HepG2 (cell line): Measurements from ENCODE around the gene SRRM4.

Experiments
- FLYWCH1 ChIP-seq: sonication (generic); formaldehyde crosslinking; IDR thresholded peaks from 2 replicates; pipeline ENCODE4 v1.8.1; 2023; ENCODE audit warnings: mild to moderate bottlenecking, missing genetic modification reagents
- ZNF331 ChIP-seq: sonication (generic); formaldehyde crosslinking; IDR thresholded peaks from 2 replicates; pipeline ENCODE4 v1.4.0; 2020; ENCODE audit warnings: missing genetic modification reagents
- TF ChIP-seq, protein P1 (sequence below), 2 experiments: sonication (generic) in 1 of 2; formaldehyde crosslinking in 1 of 2; IDR thresholded peaks; 2 replicates each; pipeline versions ENCODE4 v1.5.1 to v1.6.1; 2011 to 2020; ENCODE audit warnings: borderline replicate concordance in 1 of 2, low read depth in 1 of 2, low read length in 1 of 2, mild to moderate bottlenecking in 1 of 2, missing genetic modification reagents in 1 of 2, moderate library complexity in 1 of 2
- TF ChIP-seq, protein P2 (sequence below): sonication (generic); formaldehyde crosslinking; IDR thresholded peaks from 2 replicates; pipeline ENCODE4 v1.8.1; 2023; ENCODE audit warnings: missing genetic modification reagents, inconsistent platforms, borderline replicate concordance

DNA sequence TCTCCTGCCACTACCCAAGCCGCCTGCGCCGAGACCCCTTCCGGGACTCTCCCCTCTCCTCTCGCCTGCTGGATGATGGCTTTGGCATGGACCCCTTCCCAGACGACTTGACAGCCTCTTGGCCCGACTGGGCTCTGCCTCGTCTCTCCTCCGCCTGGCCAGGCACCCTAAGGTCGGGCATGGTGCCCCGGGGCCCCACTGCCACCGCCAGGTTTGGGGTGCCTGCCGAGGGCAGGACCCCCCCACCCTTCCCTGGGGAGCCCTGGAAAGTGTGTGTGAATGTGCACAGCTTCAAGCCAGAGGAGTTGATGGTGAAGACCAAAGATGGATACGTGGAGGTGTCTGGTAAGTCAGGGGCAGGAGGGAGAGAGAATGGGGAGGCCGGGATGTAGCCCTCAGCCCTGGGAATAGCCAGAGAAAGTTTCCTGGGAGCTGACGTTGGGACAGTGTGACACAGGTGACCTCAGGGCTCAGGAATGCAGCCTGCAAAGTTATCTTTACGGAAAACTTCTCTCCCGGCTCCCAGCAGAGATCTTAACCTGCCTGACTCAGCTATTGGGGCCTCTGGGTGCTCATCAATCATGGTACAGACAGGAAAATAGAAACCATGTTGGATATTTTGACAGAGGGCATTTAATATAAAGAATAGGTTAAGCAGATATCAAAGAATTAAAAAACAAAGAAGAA is 198.1 kb downstream of the SRRM4 start:
- TF ChIP-seq, protein P1, sequence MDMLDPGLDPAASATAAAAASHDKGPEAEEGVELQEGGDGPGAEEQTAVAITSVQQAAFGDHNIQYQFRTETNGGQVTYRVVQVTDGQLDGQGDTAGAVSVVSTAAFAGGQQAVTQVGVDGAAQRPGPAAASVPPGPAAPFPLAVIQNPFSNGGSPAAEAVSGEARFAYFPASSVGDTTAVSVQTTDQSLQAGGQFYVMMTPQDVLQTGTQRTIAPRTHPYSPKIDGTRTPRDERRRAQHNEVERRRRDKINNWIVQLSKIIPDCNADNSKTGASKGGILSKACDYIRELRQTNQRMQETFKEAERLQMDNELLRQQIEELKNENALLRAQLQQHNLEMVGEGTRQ (IDR thresholded peaks at IDR 0.05; ENCODE audit: low read depth, low read length) = no peak
- TF ChIP-seq, protein P1 (CRISPR knock-in tag; IDR thresholded peaks at IDR 0.05; ENCODE audit: borderline replicate concordance) = no peak
- TF ChIP-seq ZNF331 (CRISPR knock-in tag) = no peak
- no peak for TF ChIP-seq FLYWCH1 (CRISPR knock-in tag)
- TF ChIP-seq, protein P2, sequence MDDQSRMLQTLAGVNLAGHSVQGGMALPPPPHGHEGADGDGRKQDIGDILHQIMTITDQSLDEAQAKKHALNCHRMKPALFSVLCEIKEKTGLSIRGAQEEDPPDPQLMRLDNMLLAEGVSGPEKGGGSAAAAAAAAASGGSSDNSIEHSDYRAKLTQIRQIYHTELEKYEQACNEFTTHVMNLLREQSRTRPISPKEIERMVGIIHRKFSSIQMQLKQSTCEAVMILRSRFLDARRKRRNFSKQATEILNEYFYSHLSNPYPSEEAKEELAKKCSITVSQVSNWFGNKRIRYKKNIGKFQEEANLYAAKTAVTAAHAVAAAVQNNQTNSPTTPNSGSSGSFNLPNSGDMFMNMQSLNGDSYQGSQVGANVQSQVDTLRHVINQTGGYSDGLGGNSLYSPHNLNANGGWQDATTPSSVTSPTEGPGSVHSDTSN = no peak
